ENCODE results near the gene COPS9.

The COPS9 gene

GRCh38 chr2:240132651-240132980, 3.5 kb downstream of the COPS9 start:
- H3K27me3 ChIP-seq (ENCODE audit: control insufficient read depth in 1 of 2, insufficient read depth in 2 of 2, low read length in 2 of 2), result no peaks in the 10 kb centered on the region
- no peak overlapping the region for H3K9ac ChIP-seq (ENCODE audit: low read length in 2 of 2)
- no peak overlapping the region for H3K27ac ChIP-seq (ENCODE audit: low read length)
- H3K4me1 ChIP-seq (ENCODE audit: control insufficient read depth, insufficient read depth, low read length), result peaks cover 23% of the 10 kb centered on the region
- H3K36me3 ChIP-seq (ENCODE audit: control insufficient read depth in 2 of 2, insufficient read depth in 2 of 2, low read length in 2 of 2), result peaks cover 42 to 55% of the 10 kb centered on the region in 2 donors
- no peaks in the 10 kb centered on the region for H3K9me3 ChIP-seq (ENCODE audit: control insufficient read depth in 2 of 2, low read length in 2 of 2)
- H3K4me3 ChIP-seq (ENCODE audit: low read length in 2 of 2), result no peak overlapping the region

GRCh38 chr2:240131941-240132650, 4.0 kb downstream of the COPS9 start:
- no peaks in the 10 kb centered on the region for H3K9me3 ChIP-seq (ENCODE audit: control insufficient read depth in 2 of 2, low read length in 2 of 2)
- no peak overlapping the region for H3K4me3 ChIP-seq (ENCODE audit: low read length in 2 of 2)
- peaks cover 23% of the 10 kb centered on the region for H3K4me1 ChIP-seq (ENCODE audit: control insufficient read depth, insufficient read depth, low read length)
- H3K27me3 ChIP-seq (ENCODE audit: control insufficient read depth in 1 of 2, insufficient read depth in 2 of 2, low read length in 2 of 2), result no peaks in the 10 kb centered on the region
- H3K36me3 ChIP-seq (ENCODE audit: control insufficient read depth in 2 of 2, insufficient read depth in 2 of 2, low read length in 2 of 2), result peaks cover 46 to 56% of the 10 kb centered on the region in 2 donors
- no peak overlapping the region for H3K27ac ChIP-seq (ENCODE audit: low read length)
- H3K9ac ChIP-seq (ENCODE audit: low read length in 2 of 2), result no peak overlapping the region

- H3K9me3 ChIP-seq (ENCODE audit: control insufficient read depth in 2 of 2, low read length in 2 of 2), result peaks cover 0 to 2% of the 10 kb centered on the region in 2 donors
- H3K36me3 ChIP-seq (ENCODE audit: control insufficient read depth in 2 of 2, insufficient read depth in 2 of 2, low read length in 2 of 2), result peaks cover 51 to 56% of the 10 kb centered on the region in 2 donors
- no peak overlapping the region for H3K9ac ChIP-seq (ENCODE audit: low read length in 2 of 2)
- no peak overlapping the region for H3K27ac ChIP-seq (ENCODE audit: low read length)
- no peak overlapping the region for H3K4me3 ChIP-seq (ENCODE audit: low read length in 2 of 2)
- H3K27me3 ChIP-seq (ENCODE audit: control insufficient read depth in 1 of 2, insufficient read depth in 2 of 2, low read length in 2 of 2), result no peaks in the 10 kb centered on the region
- peaks cover 17% of the 10 kb centered on the region for H3K4me1 ChIP-seq (ENCODE audit: control insufficient read depth, insufficient read depth, low read length)
Observed at GRCh38 chr2:240131296-240131695, 4.8 kb downstream of the COPS9 start.

- Histone ChIP-seq H3K9ac (ENCODE audit: low read length in 2 of 2) (no peak overlapping the region), H3K27me3 (ENCODE audit: control insufficient read depth in 1 of 2, insufficient read depth in 2 of 2, low read length in 2 of 2) (no peaks in the 10 kb centered on the region), H3K27ac (ENCODE audit: low read length) (no peak overlapping the region), H3K9me3 (ENCODE audit: control insufficient read depth in 2 of 2, low read length in 2 of 2) (peaks cover 0 to 7% of the 10 kb centered on the region in 2 donors), H3K4me1 (ENCODE audit: control insufficient read depth, insufficient read depth, low read length) (peaks cover 16% of the 10 kb centered on the region), H3K4me3 (ENCODE audit: low read length in 2 of 2) (no peak overlapping the region), H3K36me3 (ENCODE audit: control insufficient read depth in 2 of 2, insufficient read depth in 2 of 2, low read length in 2 of 2) (peaks cover 54 to 63% of the 10 kb centered on the region in 2 donors)
Observed at GRCh38 chr2:240130393-240131195, 5.5 kb downstream of the COPS9 start.

GRCh38 chr2:240129731-240130392, 6.2 kb downstream of the COPS9 start:
- peaks cover 54 to 63% of the 10 kb centered on the region in 2 donors for H3K36me3 ChIP-seq (ENCODE audit: control insufficient read depth in 2 of 2, insufficient read depth in 2 of 2, low read length in 2 of 2)
- H3K27ac ChIP-seq (ENCODE audit: low read length), result no peak overlapping the region
- H3K9me3 ChIP-seq (ENCODE audit: control insufficient read depth in 2 of 2, low read length in 2 of 2), result peaks cover 0 to 7% of the 10 kb centered on the region in 2 donors

GRCh38 chr2:240129311-240129710, 6.8 kb downstream of the COPS9 start:
- Histone ChIP-seq H3K27me3 (ENCODE audit: control insufficient read depth in 1 of 2, insufficient read depth in 2 of 2, low read length in 2 of 2) (no peaks in the 10 kb centered on the region), H3K9ac (ENCODE audit: low read length in 2 of 2) (no peak overlapping the region), H3K36me3 (ENCODE audit: control insufficient read depth in 2 of 2, insufficient read depth in 2 of 2, low read length in 2 of 2) (peaks cover 54 to 63% of the 10 kb centered on the region in 2 donors), H3K9me3 (ENCODE audit: control insufficient read depth in 2 of 2, low read length in 2 of 2) (peaks cover 0 to 7% of the 10 kb centered on the region in 2 donors), H3K4me3 (ENCODE audit: low read length in 2 of 2) (no peak overlapping the region), H3K4me1 (ENCODE audit: control insufficient read depth, insufficient read depth, low read length) (peaks cover 3% of the 10 kb centered on the region), H3K27ac (ENCODE audit: low read length) (no peak overlapping the region)

More at GRCh38 chr2:240129731-240130392, 6.2 kb downstream of the COPS9 start:
- H3K4me1 ChIP-seq (ENCODE audit: control insufficient read depth, insufficient read depth, low read length), result peaks cover 8% of the 10 kb centered on the region
- H3K9ac ChIP-seq (ENCODE audit: low read length in 2 of 2), result no peak overlapping the region
- H3K27me3 ChIP-seq (ENCODE audit: control insufficient read depth in 1 of 2, insufficient read depth in 2 of 2, low read length in 2 of 2), result no peaks in the 10 kb centered on the region
- H3K4me3 ChIP-seq (ENCODE audit: low read length in 2 of 2), result no peak overlapping the region

- Histone ChIP-seq H3K27ac (ENCODE audit: low read length) (no peak overlapping the region), H3K36me3 (ENCODE audit: control insufficient read depth in 2 of 2, insufficient read depth in 2 of 2, low read length in 2 of 2) (peaks cover 54 to 61% of the 10 kb centered on the region in 2 donors), H3K9ac (ENCODE audit: low read length in 2 of 2) (no peak overlapping the region), H3K4me3 (ENCODE audit: low read length in 2 of 2) (no peak overlapping the region), H3K4me1 (ENCODE audit: control insufficient read depth, insufficient read depth, low read length) (no peaks in the 10 kb centered on the region), H3K27me3 (ENCODE audit: control insufficient read depth in 1 of 2, insufficient read depth in 2 of 2, low read length in 2 of 2) (no peaks in the 10 kb centered on the region), H3K9me3 (ENCODE audit: control insufficient read depth in 2 of 2, low read length in 2 of 2) (peaks cover 0 to 7% of the 10 kb centered on the region in 2 donors)
Observed at GRCh38 chr2:240128608-240129145, 7.4 kb downstream of the COPS9 start.

GRCh38 chr2:240127911-240128607, 8.0 kb downstream of the COPS9 start:
- Histone ChIP-seq H3K9ac (ENCODE audit: low read length in 2 of 2) (no peak overlapping the region), H3K27ac (ENCODE audit: low read length) (no peak overlapping the region), H3K27me3 (ENCODE audit: control insufficient read depth in 1 of 2, insufficient read depth in 2 of 2, low read length in 2 of 2) (no peaks in the 10 kb centered on the region), H3K36me3 (ENCODE audit: control insufficient read depth in 2 of 2, insufficient read depth in 2 of 2, low read length in 2 of 2) (peaks cover 54 to 55% of the 10 kb centered on the region in 2 donors), H3K4me3 (ENCODE audit: low read length in 2 of 2) (no peak overlapping the region), H3K9me3 (ENCODE audit: control insufficient read depth in 2 of 2, low read length in 2 of 2) (peaks cover 0 to 7% of the 10 kb centered on the region in 2 donors), H3K4me1 (ENCODE audit: control insufficient read depth, insufficient read depth, low read length) (no peaks in the 10 kb centered on the region)

GRCh38 chr2:240127191-240127750, 8.8 kb downstream of the COPS9 start:
- Histone ChIP-seq H3K4me3 (ENCODE audit: low read length in 2 of 2) (no peak overlapping the region), H3K9ac (ENCODE audit: low read length in 2 of 2) (no peak overlapping the region), H3K27ac (ENCODE audit: low read length) (no peak overlapping the region), H3K36me3 (ENCODE audit: control insufficient read depth in 2 of 2, insufficient read depth in 2 of 2, low read length in 2 of 2) (peaks cover 47 to 48% of the 10 kb centered on the region in 2 donors), H3K9me3 (ENCODE audit: control insufficient read depth in 2 of 2, low read length in 2 of 2) (peaks cover 0 to 7% of the 10 kb centered on the region in 2 donors), H3K27me3 (ENCODE audit: control insufficient read depth in 1 of 2, insufficient read depth in 2 of 2, low read length in 2 of 2) (no peaks in the 10 kb centered on the region), H3K4me1 (ENCODE audit: control insufficient read depth, insufficient read depth, low read length) (no peaks in the 10 kb centered on the region)

GRCh38 chr2:240126731-240127130, 9.4 kb downstream of the COPS9 start:
- no peak overlapping the region for H3K27ac ChIP-seq (ENCODE audit: low read length)

More at GRCh38 chr2:240126731-240127130, 9.4 kb downstream of the COPS9 start:
- Histone ChIP-seq H3K4me3 (ENCODE audit: low read length in 2 of 2) (no peak overlapping the region), H3K36me3 (ENCODE audit: control insufficient read depth in 2 of 2, insufficient read depth in 2 of 2, low read length in 2 of 2) (peaks cover 42 to 45% of the 10 kb centered on the region in 2 donors), H3K27me3 (ENCODE audit: control insufficient read depth in 1 of 2, insufficient read depth in 2 of 2, low read length in 2 of 2) (no peaks in the 10 kb centered on the region), H3K9ac (ENCODE audit: low read length in 2 of 2) (no peak overlapping the region), H3K9me3 (ENCODE audit: control insufficient read depth in 2 of 2, low read length in 2 of 2) (peaks cover 0 to 7% of the 10 kb centered on the region in 2 donors), H3K4me1 (ENCODE audit: control insufficient read depth, insufficient read depth, low read length) (no peaks in the 10 kb centered on the region)
